ENCODE data around the gene IRF2BPL.

IRF2BPL gene

GRCh38 chr14:77061630-77062257 is 33.2 kb upstream of the IRF2BPL start:
- TF ChIP-seq CTCF (conservative IDR thresholded peaks at IDR 0.05): no peak
- no peak for TF ChIP-seq ZFX (IDR thresholded peaks at IDR 0.05)
- no peak overlapping the region for H3K27ac ChIP-seq

GRCh38 chr14:77059276-77059915 is 30.9 kb upstream of the IRF2BPL start:
- TF ChIP-seq ZFX (IDR thresholded peaks at IDR 0.05) (no peak), CTCF (conservative IDR thresholded peaks at IDR 0.05) (no peak)
- H3K27ac ChIP-seq: no peak overlapping the region

GRCh38 chr14:77058785-77059184 is 30.3 kb upstream of the IRF2BPL start:
- H3K27ac ChIP-seq: no peak overlapping the region
- no peak for TF ChIP-seq ZFX (IDR thresholded peaks at IDR 0.05)
- TF ChIP-seq CTCF (conservative IDR thresholded peaks at IDR 0.05): no peak

- TF ChIP-seq ZFX (IDR thresholded peaks at IDR 0.05) (no peak), CTCF (conservative IDR thresholded peaks at IDR 0.05) (no peak)
- no peak overlapping the region for H3K27ac ChIP-seq
Measured at GRCh38 chr14:77058117-77058516, 29.6 kb upstream of the IRF2BPL start.

- no peak for TF ChIP-seq CTCF (conservative IDR thresholded peaks at IDR 0.05)
- H3K27ac ChIP-seq: no peak overlapping the region
Measured at GRCh38 chr14:77055981-77056380, 27.5 kb upstream of the IRF2BPL start.

GRCh38 chr14:77055306-77055705 is 26.8 kb upstream of the IRF2BPL start:
- TF ChIP-seq CTCF (conservative IDR thresholded peaks at IDR 0.05) (no peak), ZFX (IDR thresholded peaks at IDR 0.05) (no peak)
- no peak overlapping the region for H3K27ac ChIP-seq

- no peak overlapping the region; the same call in 1 of the 2 replicates for H3K27ac ChIP-seq
- TF ChIP-seq ZFX (IDR thresholded peaks at IDR 0.05) (no peak), CTCF (conservative IDR thresholded peaks at IDR 0.05) (peak; percentile 61)
Measured at GRCh38 chr14:77053046-77053841, 24.7 kb upstream of the IRF2BPL start.

Data from C4-2B (cell line).